ENCODE results near the gene GJD3.

The GJD3 gene

GRCh38 chr17:40340327-40340726 is 24.2 kb downstream of the GJD3 start:
- no peak for DNase-seq (ENCODE audit: low spot score)

GRCh38 chr17:40338941-40339649 is 25.4 kb downstream of the GJD3 start:
- no peak for DNase-seq (ENCODE audit: low spot score)

- no peak for DNase-seq (ENCODE audit: low spot score)
Measured at GRCh38 chr17:40338058-40338457, 26.5 kb downstream of the GJD3 start.

GRCh38 chr17:40337351-40337750 is 27.2 kb downstream of the GJD3 start:
- no peak for DNase-seq (ENCODE audit: low spot score)

- no peak for DNase-seq (ENCODE audit: low spot score)
Measured at GRCh38 chr17:40335620-40336019, 28.9 kb downstream of the GJD3 start.

GRCh38 chr17:40333781-40334448 is 30.6 kb downstream of the GJD3 start:
- DNase-seq (ENCODE audit: low spot score) = no peak

- DNase-seq (ENCODE audit: low spot score) = peak; percentile 80
Measured at GRCh38 chr17:40331743-40332641, 32.5 kb downstream of the GJD3 start.

GRCh38 chr17:40330850-40331470 is 33.6 kb downstream of the GJD3 start:
- DNase-seq (ENCODE audit: low spot score) = no peak

- no peak for DNase-seq (ENCODE audit: low spot score)
Measured at GRCh38 chr17:40329839-40330794, 34.4 kb downstream of the GJD3 start.

GRCh38 chr17:40328386-40328766 is 36.2 kb downstream of the GJD3 start:
- DNase-seq (ENCODE audit: low spot score) = no peak

- DNase-seq (ENCODE audit: low spot score) = peak; percentile 60
Measured at GRCh38 chr17:40327735-40328385, 36.7 kb downstream of the GJD3 start.

GRCh38 chr17:40327244-40327729 is 37.2 kb downstream of the GJD3 start:
- no peak for DNase-seq (ENCODE audit: low spot score)

- DNase-seq (ENCODE audit: low spot score) = no peak
Measured at GRCh38 chr17:40326832-40327199, 37.7 kb downstream of the GJD3 start.

- no peak for DNase-seq (ENCODE audit: low spot score)
Measured at GRCh38 chr17:40326014-40326831, 38.3 kb downstream of the GJD3 start.

- no peak for DNase-seq (ENCODE audit: low spot score)
Measured at GRCh38 chr17:40325156-40326013, 39.2 kb downstream of the GJD3 start.

GRCh38 chr17:40323391-40324381 is 40.9 kb downstream of the GJD3 start:
- DNase-seq (ENCODE audit: low spot score) = peak; percentile 77

All from AG20443 (cell line).